K562 (cell line): ENCODE results near the gene ATRN. TPM values are rescaled to one million over a fixed set of nuclear protein-coding genes. Genes with fewer than 3 reads are reported as not detected.

Experiments used
- ADNP ChIP-seq: fragments of 200-800 bp; sonication (Bioruptor generic); IDR thresholded peaks from 2 replicates; pipeline ENCODE4 v1.6.1; 2016; ENCODE audit warnings: missing genetic modification characterization, missing compliant biosample characterization
- ARHGAP35 ChIP-seq: fragments of 450-650 bp; IDR thresholded peaks from 2 replicates; pipeline ENCODE4 v1.6.1; 2018; ENCODE audit not compliant: partially characterized antibody
- CHD7 ChIP-seq: fragments of 200-600 bp; sonication (generic); IDR thresholded peaks from one replicate; pipeline ENCODE4 v1.6.1; 2012; ENCODE audit warnings: mild to moderate bottlenecking, low read depth, low read length, inconsistent platforms
- EZH2 ChIP-seq: IDR thresholded peaks from 2 replicates; pipeline ENCODE4 v1.6.1; 2012; ENCODE audit warnings: low read depth, mild to moderate bottlenecking, inconsistent platforms, low read length, borderline replicate concordance
- JUN ChIP-seq, 2 experiments: sonication (generic) in 1 of 2; formaldehyde crosslinking in 1 of 2; IDR thresholded peaks; 2 replicates each; pipeline versions ENCODE4 v1.6.1 to v1.8.0; 2012 to 2022; ENCODE audit warnings: borderline replicate concordance in 2 of 2, mild to moderate bottlenecking in 2 of 2, improper control_type of control experiment in 1 of 2, low read depth in 1 of 2, low read length in 1 of 2, missing genetic modification reagents in 1 of 2
- POLR2AphosphoS5 ChIP-seq: IDR thresholded peaks from 2 replicates; pipeline ENCODE4 v1.6.1; 2011; ENCODE audit warnings: mild to moderate bottlenecking, low read depth, low read length, moderate library complexity; ENCODE audit not compliant: control insufficient read depth, insufficient read depth
- TFE3 ChIP-seq: fragments of 450-650 bp; formaldehyde crosslinking; IDR thresholded peaks from 2 replicates; pipeline ENCODE4 v1.4.0; 2020; ENCODE audit warnings: mild to moderate bottlenecking, mixed read lengths
- THRB ChIP-seq: fragments of 450-650 bp; formaldehyde crosslinking; conservative IDR thresholded peaks from 2 replicates; pipeline ENCODE4 v1.4.0; 2022; ENCODE audit warnings: mild to moderate bottlenecking, missing genetic modification characterization
- TOE1 ChIP-seq, 2 experiments: fragments of 450-650 bp in 1 of 2; sonication (generic) in 1 of 2; formaldehyde crosslinking in 1 of 2; IDR thresholded peaks; 2 replicates each; pipeline versions ENCODE4 v1.7.1 to v1.8.0; 2016 to 2022; ENCODE audit warnings: borderline replicate concordance in 2 of 2, mild to moderate bottlenecking in 2 of 2, antibody characterized with exemption in 1 of 2, inconsistent platforms in 1 of 2, low read depth in 1 of 2, missing genetic modification reagents in 1 of 2, moderate library complexity in 1 of 2
- ZNF23 ChIP-seq: fragments of 250-450 bp; sonication (Bioruptor Pico); IDR thresholded peaks from 2 replicates; pipeline ENCODE4 v1.4.0; 2020; ENCODE audit warnings: mild to moderate bottlenecking
- ZNF75A ChIP-seq: fragments of 450-650 bp; formaldehyde crosslinking; IDR thresholded peaks from 2 replicates; pipeline ENCODE4 v1.4.0; 2020; ENCODE audit warnings: mild to moderate bottlenecking
- ZZZ3 ChIP-seq: fragments of 450-650 bp; IDR thresholded peaks from 2 replicates; pipeline ENCODE4 v1.6.1; 2016; ENCODE audit warnings: antibody characterized with exemption, mild to moderate bottlenecking, moderate library complexity
- polyA plus RNA-seq, 8 experiments: library from polyadenylated mRNA; depleted of rRNA in 4 of 8; stranded (reverse) in 5 of 8; unstranded in 3 of 8; fragments of >200 nt; fragmentation: Nextera tagmentation in 2 of 8; fragmentation: Illumina TruSeq in 1 of 8; extraction: Ambion mirVana in 2 of 8; extraction: Trizol in 1 of 8; gene quantifications; 2 replicates each; pipeline versions ENCODE4 v1.2.1 to v1.2.3, GENCODE V29; 2011 to 2014; ENCODE audit warnings: inconsistent platforms in 1 of 8, missing spikeins in 1 of 8
- total RNA-seq, 7 experiments: library from RNA; depleted of rRNA in 6 of 7; stranded (reverse); fragments of >200 nt in 6 of 7; fragmentation: Illumina TruSeq in 2 of 7; extraction: Trizol in 2 of 7; gene quantifications; 2 replicates each; pipeline versions ENCODE4 v1.2.1 to v1.2.3, GENCODE V29; 2011 to 2021; ENCODE audit warnings: low replicate concordance in 1 of 7

ATRN gene
- total and polyA plus RNA-seq, 9 of the 15 experiments (the other 6 are each of a cell fraction or from before 2014, with no cell fraction given), result 0.69 to 16.5 (median 7.6) TPM

- no peak for TF ChIP-seq EZH2
- TF ChIP-seq ARHGAP35, result no peak
- no peak for TF ChIP-seq THRB (CRISPR knock-in tag)
- TF ChIP-seq ZZZ3, result no peak
- TF ChIP-seq CHD7, result no peak
- no peak for TF ChIP-seq POLR2AphosphoS5
- no peak for TF ChIP-seq TOE1 (IDR thresholded peaks at IDR 0.05; ENCODE audit: borderline replicate concordance)
- TF ChIP-seq TOE1 (CRISPR knock-in tag; IDR thresholded peaks at IDR 0.05; ENCODE audit: borderline replicate concordance, low read depth), result no peak
- no peak for TF ChIP-seq ZNF75A (CRISPR knock-in tag)
- no peak for TF ChIP-seq JUN (IDR thresholded peaks at IDR 0.05; ENCODE audit: borderline replicate concordance, low read depth, low read length)
- no peak for TF ChIP-seq JUN (CRISPR knock-in tag; IDR thresholded peaks at IDR 0.05; ENCODE audit: borderline replicate concordance)
- no peak for TF ChIP-seq ZNF23
- no peak for TF ChIP-seq TFE3
- no peak for TF ChIP-seq ADNP (tag)
These were observed 1.3 kb downstream of the ATRN start (continued) for GRCh38 chr20:3472105-3472504.
